ENCODE measurements around the gene TRIM29.

Gene TRIM29

GRCh38 chr11:120141113-120141767 lies 3.3 kb upstream of the TRIM29 start:
- DNase-seq = peak in 1 of 2 donors; percentile 20
- Histone ChIP-seq H3K27ac (no peak overlapping the region), H3K4me1 (no peaks in the 10 kb centered on the region), H3K9me3 (no peaks in the 10 kb centered on the region), H3K36me3 (no peaks in the 10 kb centered on the region), H3K4me3 (no peak overlapping the region), H3K27me3 (peaks cover 0 to 35% of the 10 kb centered on the region in 2 donors)
- TF ChIP-seq CTCF (IDR thresholded peaks at IDR 0.05) = no peak
- intact Hi-C loops (cut with DNase I; ENCODE audit: low total_unique reads) = no loop called here

- H3K4me1 ChIP-seq = no peaks in the 10 kb centered on the region
- no peak for TF ChIP-seq CTCF (IDR thresholded peaks at IDR 0.05)
- no peak overlapping the region for H3K27ac ChIP-seq
- peaks cover 0 to 26% of the 10 kb centered on the region in 2 donors for H3K27me3 ChIP-seq
- intact Hi-C loops (cut with DNase I; ENCODE audit: low total_unique reads) = no loop called here
- H3K4me3 ChIP-seq = no peak overlapping the region
- peak; percentile 17 to 54 for DNase-seq
- H3K9me3 ChIP-seq = no peaks in the 10 kb centered on the region
- no peaks in the 10 kb centered on the region for H3K36me3 ChIP-seq
Measured at GRCh38 chr11:120139316-120140069, 1.6 kb upstream of the TRIM29 start.

GRCh38 chr11:120137187-120137610 lies 714 bp downstream of the TRIM29 start:
- TF ChIP-seq CTCF (IDR thresholded peaks at IDR 0.05) = no peak
- Histone ChIP-seq H3K4me1 (no peaks in the 10 kb centered on the region), H3K9me3 (no peaks in the 10 kb centered on the region), H3K27ac (no peak overlapping the region), H3K4me3 (no peak overlapping the region), H3K36me3 (no peaks in the 10 kb centered on the region), H3K27me3 (peaks cover 0 to 15% of the 10 kb centered on the region in 2 donors)
- DNase-seq = peak; percentile 11 to 57
- intact Hi-C loops (cut with DNase I; ENCODE audit: low total_unique reads) = no loop called here

- intact Hi-C loops (cut with DNase I; ENCODE audit: low total_unique reads) = no loop called here
- H3K4me3 ChIP-seq = no peak overlapping the region
- peaks cover 0 to 15% of the 10 kb centered on the region in 2 donors for H3K27me3 ChIP-seq
- no peak for TF ChIP-seq CTCF (IDR thresholded peaks at IDR 0.05)
- H3K4me1 ChIP-seq = no peaks in the 10 kb centered on the region
- H3K27ac ChIP-seq = no peak overlapping the region
- H3K9me3 ChIP-seq = no peaks in the 10 kb centered on the region
- no peaks in the 10 kb centered on the region for H3K36me3 ChIP-seq
- DNase-seq = no peak
Measured at GRCh38 chr11:120136356-120136755, 1.6 kb downstream of the TRIM29 start.

- Histone ChIP-seq H3K27me3 (peaks cover 0 to 15% of the 10 kb centered on the region in 2 donors), H3K9me3 (no peaks in the 10 kb centered on the region), H3K27ac (no peak overlapping the region), H3K4me1 (no peaks in the 10 kb centered on the region), H3K36me3 (no peaks in the 10 kb centered on the region), H3K4me3 (no peak overlapping the region)
- TF ChIP-seq CTCF (IDR thresholded peaks at IDR 0.05) = no peak
- DNase-seq = peak in 1 of 2 donors; percentile 19
- intact Hi-C loops (cut with DNase I; ENCODE audit: low total_unique reads) = no loop called here
Measured at GRCh38 chr11:120135838-120136237, 2.1 kb downstream of the TRIM29 start.

All from tibial artery (tissue), 4 donors.